HG03457 (cell line): ENCODE data around the gene SPI1.
"Not testable (repeated sequence)": the region's sequence is repeated elsewhere in the genome, so short reads cannot be mapped to it uniquely, and the experiment has no call there.

Experiments used
- ATAC-seq: cut with Tn5 transposase; IDR thresholded peaks from one replicate; pipeline ENCODE4 v1.9.1; 2021; ENCODE audit warnings: moderate number of reproducible peaks; ENCODE audit not compliant: unreplicated experiment

The SPI1 gene

DNA sequence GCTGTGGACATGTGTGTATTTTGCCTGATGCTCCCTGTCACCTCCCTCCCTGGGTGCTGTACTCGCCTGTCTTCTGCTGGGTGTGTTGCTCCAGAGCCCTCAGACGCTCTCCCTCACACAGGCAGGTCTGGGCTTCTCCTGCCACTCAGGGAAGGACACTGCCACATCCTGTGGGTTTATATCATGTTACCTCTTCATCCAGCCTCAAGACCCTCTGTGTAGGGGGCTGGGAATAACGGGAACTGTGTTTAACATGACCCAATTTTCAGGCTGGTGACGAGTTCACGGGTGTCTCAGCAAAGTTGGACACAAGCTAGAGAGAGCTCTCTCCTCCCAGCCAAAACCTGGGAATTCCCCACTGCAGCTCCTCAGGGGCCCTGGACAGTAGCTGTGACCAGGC is 50.4 kb downstream of the SPI1 start:
- no peak for ATAC-seq

DNA sequence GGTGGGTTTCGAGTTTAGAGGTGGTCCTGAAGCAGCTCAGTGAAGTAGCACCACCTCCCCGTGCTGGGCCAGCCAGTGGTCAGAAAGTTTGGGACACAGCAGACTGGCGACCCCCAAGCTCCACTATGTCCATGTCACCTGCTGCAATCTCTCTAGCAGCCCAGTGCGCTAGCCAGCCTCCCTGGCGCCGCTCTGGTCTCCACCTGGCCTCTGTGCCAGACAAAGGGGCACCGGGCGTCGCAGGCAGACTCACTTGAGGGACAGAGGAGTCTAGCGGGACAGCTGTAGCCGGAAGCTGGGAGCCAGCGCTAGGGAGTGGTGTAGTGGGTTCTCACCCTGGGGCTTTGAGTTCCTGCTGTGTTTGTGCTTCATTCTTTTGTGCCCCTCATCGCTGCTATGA is 51.3 kb downstream of the SPI1 start:
- ATAC-seq: no peak

DNA sequence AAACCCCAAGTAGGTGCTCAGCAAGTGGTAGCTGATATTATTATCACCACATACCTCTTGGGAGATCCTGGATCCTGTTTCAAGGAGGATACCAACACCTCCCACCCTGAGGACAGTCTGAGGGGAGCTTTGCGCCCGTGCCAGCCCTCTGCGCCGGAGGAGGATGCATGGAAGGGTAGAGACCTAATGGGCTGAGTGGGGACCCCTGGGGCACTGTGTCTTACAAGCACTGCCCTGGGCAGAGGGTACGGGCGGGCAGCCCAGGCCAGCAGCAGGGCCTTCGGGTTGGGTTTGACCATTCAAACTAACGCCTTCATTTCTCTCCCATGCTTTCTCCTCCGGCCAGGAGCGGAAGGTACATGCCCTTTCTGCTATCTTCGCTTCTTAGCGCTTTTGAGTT is 52.1 kb downstream of the SPI1 start:
- ATAC-seq: no peak

DNA sequence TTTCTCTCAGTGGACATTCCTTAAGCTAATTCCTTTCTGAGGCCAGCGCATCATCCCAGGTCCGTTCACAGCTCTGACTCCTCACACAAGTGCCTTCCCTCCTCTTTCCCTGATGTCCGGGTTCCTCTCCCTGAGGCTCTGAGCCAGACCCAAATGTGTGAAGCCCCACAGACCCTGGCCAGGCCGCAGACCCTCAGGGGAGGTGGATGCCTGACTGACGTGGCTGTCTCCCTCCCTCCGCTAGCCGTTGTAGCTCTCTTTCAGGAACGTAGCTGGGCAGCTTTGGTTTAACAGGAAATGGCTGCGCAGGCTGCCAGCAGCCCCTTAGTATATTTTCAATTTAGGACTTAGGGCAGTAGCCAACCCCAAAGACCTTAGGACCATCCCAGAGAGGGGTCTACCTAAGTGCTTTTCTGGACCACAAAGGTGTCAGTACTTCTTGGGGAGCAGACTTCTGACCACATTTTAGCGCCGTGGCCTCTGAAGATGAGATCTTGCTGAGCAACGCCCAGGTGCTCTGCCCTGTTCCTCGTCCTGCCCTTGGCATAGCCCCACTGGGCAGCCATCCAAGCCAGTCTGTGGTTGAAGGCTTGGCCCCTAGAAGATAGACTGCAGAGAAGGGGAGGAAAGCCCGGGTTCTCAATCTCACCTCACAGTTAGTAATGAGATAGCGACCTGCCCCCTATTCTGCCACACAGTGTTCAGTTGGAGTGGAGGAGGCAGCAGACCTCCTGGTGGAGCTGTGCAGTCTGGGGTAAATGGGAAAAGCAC is 52.9 kb downstream of the SPI1 start:
- no peak for ATAC-seq

DNA sequence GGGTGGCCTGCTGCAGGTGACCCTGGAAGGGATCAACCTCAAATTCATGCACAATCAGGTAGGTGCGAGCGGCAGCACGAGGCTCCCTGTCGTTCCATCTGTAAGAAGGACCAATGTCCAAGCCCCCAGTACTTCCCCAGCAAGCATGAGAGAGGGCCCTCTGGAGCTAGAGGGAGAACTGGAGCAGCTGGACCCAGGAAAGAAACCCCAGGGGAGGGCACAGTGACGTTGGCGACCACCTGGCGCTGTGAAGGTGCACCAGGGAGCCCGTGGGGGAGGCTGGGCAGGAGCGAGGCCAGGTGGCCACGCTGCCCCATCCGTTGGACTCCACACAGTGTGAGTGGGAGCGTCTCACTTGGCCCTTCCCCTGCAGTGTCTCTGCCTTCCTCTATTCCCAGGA is 53.8 kb downstream of the SPI1 start:
- ATAC-seq: no peak

DNA sequence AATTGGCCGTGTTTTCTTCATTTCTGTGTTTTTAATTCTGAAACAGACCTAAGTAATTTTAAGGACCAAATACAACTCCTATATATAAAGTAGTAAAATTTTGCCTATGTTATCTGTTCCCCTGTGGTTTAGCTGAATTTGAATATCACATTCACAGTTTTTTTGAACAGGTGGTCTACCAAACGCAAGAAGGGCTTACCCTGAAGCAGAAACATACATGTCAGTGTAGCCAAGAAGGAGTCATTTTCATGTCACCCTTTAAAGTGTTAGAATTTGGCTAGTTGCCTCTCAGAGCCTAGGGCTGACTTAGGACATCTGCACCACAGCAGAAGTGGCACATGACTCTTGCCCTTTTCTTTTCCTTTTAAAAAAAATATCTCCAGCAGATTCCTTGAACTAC is 60.2 kb downstream of the SPI1 start:
- ATAC-seq: no peak

DNA sequence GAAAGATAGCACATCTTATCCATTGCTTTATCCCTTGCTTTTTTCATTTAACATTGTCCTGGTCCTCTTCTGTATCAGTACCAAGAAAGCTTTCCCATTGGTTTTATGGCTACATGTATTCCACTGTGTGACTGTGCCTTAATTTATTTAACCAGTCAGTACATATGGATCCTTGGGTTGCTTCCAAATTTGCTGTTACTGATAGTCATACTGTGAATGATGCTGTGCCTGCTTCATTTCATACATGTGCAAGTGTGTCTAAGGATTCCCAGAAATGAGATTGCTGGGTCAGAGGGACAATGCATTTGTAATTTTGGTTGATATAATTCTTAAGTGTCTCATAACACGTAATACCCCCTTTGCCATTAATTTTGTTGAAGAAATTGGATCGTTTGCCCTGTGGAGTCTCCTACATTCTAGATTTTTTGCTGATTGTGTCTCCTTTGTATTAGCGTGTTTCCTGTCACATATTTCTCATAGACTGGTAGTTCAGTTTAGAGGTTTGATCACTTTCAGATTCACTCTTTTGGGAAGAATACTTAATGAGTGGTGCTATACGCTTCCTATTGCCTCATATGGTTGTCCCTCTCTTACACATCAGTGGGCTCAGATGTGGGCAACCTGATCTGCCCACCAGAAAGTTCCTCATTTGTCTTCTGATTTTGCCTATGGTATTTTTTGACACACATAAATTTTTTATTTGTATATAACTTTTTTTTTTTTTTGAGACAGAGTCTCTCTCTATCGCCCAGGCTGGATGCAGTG is 61.1 kb downstream of the SPI1 start:
- peak; percentile 78 for ATAC-seq

DNA sequence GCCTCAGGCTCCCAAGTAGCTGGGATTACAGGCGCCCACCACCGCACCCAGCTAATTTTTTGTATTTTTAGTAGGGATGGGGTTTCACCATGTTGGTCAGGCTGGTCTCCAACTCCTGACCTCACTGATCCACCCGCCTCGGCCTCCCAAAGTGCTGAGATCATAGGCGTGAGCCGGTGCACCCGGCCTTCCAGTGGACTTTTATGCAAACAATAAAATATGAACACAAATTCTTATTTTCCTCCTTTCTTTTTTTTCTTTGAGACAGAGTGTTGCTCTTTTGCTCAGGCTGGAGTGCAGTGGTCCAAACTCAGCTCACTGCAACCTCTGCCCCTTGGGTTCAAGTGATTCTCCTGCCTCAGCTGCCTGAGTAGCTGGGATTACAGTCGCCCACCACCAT is 61.8 kb downstream of the SPI1 start:
- not testable (repeated sequence) for ATAC-seq

DNA sequence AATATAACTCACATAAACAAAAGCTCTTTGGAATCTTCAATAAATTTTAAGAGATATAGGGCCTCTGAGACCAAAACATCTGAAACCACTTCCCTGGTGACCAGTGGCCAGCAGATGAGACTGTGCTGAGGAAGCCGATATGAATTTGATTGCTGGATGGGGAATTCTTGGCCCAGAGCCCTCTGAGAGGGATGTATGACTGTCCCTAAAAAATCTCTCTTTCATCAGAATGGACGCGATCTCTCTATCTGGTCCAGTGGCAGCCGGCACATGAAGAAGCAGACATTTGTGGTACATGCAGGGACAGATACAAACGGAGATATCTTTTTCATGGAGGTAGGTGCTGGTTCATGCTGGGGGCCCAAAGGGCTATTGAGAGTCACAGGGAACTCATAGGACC is 63.4 kb downstream of the SPI1 start:
- no peak for ATAC-seq

DNA sequence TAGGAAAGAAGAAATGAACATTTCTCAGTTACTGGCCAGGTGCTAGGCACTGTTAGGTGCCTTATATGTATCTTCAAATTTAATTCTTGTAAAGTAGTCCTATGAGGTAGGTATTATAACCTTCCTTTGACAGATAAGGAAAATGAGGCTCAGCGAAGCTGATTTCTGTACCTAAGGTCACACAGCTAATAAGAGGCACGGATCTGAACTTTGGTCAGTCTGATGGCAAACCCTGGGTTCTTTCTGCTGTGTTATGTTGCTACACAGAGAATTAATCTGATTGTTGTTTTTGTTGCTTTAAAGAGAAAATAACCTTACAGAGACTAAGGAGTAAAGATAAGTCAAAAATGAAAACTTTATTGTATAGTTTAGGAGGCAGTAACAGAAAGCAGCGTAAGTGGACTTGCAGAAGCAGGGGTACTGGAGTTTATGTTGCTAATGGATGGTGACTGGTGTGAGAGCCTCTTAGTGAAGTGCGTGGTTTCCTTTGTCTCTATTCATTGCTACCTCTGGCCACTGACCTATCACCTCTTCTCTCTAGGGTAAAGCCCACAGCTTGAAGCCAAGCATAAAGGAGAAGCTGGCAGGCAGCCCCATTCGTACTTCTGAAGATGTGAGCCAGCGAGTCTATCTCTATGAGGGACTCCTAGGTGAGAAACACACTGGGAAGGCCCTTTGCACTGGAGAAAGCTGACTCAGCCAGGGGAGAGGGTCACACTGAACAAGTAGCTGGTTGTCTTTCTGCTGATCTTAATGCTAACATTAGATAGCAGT is 70.1 kb downstream of the SPI1 start:
- ATAC-seq: no peak

DNA sequence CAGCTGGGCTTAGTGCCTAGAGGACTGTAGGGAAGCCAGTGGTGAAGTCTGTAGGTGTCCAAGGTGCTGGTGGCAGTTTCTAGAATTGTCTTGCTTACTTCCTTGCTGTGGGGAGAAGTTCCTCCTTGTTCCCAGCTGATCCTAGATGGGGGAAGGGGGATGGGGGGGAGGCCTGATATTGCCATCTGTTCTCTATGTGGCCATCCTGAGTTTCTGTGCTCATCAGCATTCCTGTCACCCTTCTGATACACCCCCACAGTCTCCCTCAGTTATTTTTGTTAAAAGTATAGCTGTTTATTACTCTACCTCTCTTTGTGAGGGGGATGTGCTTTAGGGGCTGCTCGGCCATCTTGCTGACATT is 71.9 kb downstream of the SPI1 start:
- no peak for ATAC-seq

DNA sequence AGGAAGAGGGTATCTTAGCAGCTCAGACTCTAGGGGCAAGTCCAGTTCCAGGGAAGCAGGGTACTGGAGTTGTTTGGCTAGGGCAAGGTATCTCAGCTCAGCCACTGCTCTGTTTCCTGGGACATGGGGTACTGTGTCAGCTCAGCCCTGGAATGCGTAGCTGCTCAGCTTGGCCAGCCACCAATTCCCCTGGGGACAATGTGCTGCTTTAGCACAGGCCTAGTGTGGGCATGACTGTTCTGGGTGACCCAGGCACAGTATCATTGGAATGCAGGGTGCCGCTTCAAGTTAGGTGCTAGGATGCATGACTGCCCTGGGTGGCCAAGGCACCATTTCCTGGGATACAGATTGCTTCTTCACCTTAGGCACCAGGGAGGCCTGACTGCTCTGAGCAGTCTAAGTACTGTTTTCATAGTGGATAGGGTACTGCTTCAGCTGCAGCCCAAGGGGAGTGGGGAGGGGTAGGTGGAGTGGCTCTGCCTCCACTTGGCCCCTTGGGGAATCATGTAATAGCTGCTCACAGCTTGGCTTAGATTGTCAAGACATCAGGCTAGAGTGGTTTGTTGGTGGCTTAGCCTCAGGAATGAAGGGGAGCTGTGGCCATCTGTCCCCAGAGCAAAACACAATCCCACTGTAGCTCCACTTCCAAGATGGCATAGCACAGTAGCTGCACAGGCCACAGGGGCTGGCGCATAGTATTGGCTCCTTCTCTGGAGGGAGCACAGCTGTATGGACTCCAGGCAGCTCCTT is 72.4 kb downstream of the SPI1 start:
- ATAC-seq: no peak
